ENCODE data around the gene NREP. TPM values are rescaled to one million over a fixed set of nuclear protein-coding genes. Genes with fewer than 3 reads are reported as not detected.

Gene NREP
- polyA plus RNA-seq, 3 donors = 16.6 to 23.6 (median 17.1) TPM

DNA sequence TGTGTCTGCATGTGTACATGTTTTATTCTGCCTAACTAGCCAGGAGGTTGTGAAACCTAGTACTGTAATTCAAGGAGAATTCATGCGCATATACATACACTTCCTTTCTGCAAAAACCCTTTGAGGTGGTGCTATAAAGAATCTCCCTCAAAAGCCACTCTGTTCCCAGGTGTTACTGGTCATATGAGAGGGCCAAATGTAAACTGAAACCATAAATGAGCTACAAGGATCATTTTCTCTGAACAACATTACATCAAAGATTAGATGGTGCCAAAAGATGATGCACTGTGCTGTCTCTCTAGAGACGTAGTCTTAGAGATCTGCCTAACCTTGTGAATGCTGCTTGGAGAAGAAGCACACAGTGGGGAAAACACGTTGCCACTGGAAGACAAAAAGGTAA, 15.7 kb downstream of the NREP start:
- no peak overlapping the region for H3K4me3 Mint-ChIP-seq
- DNase-seq = no peak
- H3K27me3 Mint-ChIP-seq (ENCODE audit: low read depth in 3 of 3) = no peaks in the 10 kb centered on the region
- Histone ChIP-seq H2AFZ (ENCODE audit: insufficient read depth, low read depth, low read length, poor library complexity, severe bottlenecking) (no peak overlapping the region), H3K4me2 (replicated peaks; ENCODE audit: extremely low read depth, low read length, poor library complexity, severe bottlenecking) (no peak overlapping the region), H3K4me3 (replicated peaks in 1 of 3; ENCODE audit: low read depth in 2 of 3, low read length in 3 of 3) (no peak overlapping the region), H3K27ac (ENCODE audit: low read depth in 1 of 2, low read length in 2 of 2) (no peak overlapping the region), H3K9ac (ENCODE audit: insufficient read depth, low read length, poor library complexity, severe bottlenecking) (no peak overlapping the region), H3K79me2 (ENCODE audit: insufficient read depth, low read length) (peaks cover 3% of the 10 kb centered on the region), H3K9me3 (replicated peaks in 1 of 2; ENCODE audit: control insufficient read depth in 1 of 2, insufficient read depth in 1 of 2, low read length in 2 of 2) (no peaks in the 10 kb centered on the region), H3K36me3 (replicated peaks in 1 of 2; ENCODE audit: control insufficient read depth in 1 of 2, insufficient read depth in 2 of 2, low read length in 2 of 2) (no peaks in the 10 kb centered on the region), H3K27me3 (ENCODE audit: control insufficient read depth in 2 of 2, insufficient read depth in 2 of 2, low read length in 2 of 2) (no peaks in the 10 kb centered on the region), H3K4me1 (ENCODE audit: control insufficient read depth in 1 of 2, insufficient read depth in 2 of 2, low read length in 2 of 2) (no peaks in the 10 kb centered on the region), H4K20me1 (ENCODE audit: insufficient read depth, low read length) (no peaks in the 10 kb centered on the region)
- peaks cover 4 to 5% of the 10 kb centered on the region in 2 donors for H3K36me3 Mint-ChIP-seq
- no peaks in the 10 kb centered on the region for H3K9me3 Mint-ChIP-seq
- WGBS (ENCODE audit: insufficient coverage) = 82% methylated on average over 2 of the region's 3 CpGs
- H3K4me1 Mint-ChIP-seq = peaks cover 12% of the 10 kb centered on the region
- TF ChIP-seq, protein P1, sequence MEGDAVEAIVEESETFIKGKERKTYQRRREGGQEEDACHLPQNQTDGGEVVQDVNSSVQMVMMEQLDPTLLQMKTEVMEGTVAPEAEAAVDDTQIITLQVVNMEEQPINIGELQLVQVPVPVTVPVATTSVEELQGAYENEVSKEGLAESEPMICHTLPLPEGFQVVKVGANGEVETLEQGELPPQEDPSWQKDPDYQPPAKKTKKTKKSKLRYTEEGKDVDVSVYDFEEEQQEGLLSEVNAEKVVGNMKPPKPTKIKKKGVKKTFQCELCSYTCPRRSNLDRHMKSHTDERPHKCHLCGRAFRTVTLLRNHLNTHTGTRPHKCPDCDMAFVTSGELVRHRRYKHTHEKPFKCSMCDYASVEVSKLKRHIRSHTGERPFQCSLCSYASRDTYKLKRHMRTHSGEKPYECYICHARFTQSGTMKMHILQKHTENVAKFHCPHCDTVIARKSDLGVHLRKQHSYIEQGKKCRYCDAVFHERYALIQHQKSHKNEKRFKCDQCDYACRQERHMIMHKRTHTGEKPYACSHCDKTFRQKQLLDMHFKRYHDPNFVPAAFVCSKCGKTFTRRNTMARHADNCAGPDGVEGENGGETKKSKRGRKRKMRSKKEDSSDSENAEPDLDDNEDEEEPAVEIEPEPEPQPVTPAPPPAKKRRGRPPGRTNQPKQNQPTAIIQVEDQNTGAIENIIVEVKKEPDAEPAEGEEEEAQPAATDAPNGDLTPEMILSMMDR (IDR thresholded peaks at IDR 0.05) = no peak
- no peak overlapping the region for H3K27ac Mint-ChIP-seq
- intact Hi-C loops (cut with micrococcal nuclease) = no loop called here

DNA sequence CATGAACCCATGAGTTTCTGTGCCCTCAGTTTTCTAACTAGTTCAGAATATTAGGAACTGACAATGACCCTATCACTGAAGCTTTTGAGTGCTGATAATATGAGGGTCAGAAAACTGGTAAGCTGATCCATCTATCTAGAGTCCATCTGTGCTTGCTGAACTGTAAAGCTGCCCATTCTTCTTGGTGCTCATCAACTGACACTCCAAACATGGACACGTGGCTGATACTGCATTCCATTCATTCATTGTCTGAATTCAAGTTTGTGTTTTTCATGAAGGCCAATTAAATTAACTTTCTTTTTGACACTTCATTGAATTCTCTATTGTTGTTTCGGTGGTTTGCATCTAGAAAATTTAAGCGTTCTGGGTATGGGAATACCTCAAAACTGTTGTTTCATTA, 17.6 kb downstream of the NREP start:
- 100% methylated on average over 1 of the region's 3 CpGs for WGBS (ENCODE audit: insufficient coverage)

More for the DNA sequence above, 17.6 kb downstream of the NREP start:
- H3K4me3 Mint-ChIP-seq = no peak overlapping the region
- Histone ChIP-seq H3K4me3 (replicated peaks in 1 of 3; ENCODE audit: low read depth in 2 of 3, low read length in 3 of 3) (no peak overlapping the region), H3K79me2 (ENCODE audit: insufficient read depth, low read length) (peaks cover 3% of the 10 kb centered on the region), H4K20me1 (ENCODE audit: insufficient read depth, low read length) (no peaks in the 10 kb centered on the region), H3K4me2 (replicated peaks; ENCODE audit: extremely low read depth, low read length, poor library complexity, severe bottlenecking) (no peak overlapping the region), H3K27ac (ENCODE audit: low read depth in 1 of 2, low read length in 2 of 2) (no peak overlapping the region), H3K36me3 (replicated peaks in 1 of 2; ENCODE audit: control insufficient read depth in 1 of 2, insufficient read depth in 2 of 2, low read length in 2 of 2) (peaks cover 0 to 16% of the 10 kb centered on the region in 2 donors), H3K9me3 (replicated peaks in 1 of 2; ENCODE audit: control insufficient read depth in 1 of 2, insufficient read depth in 1 of 2, low read length in 2 of 2) (no peaks in the 10 kb centered on the region), H3K27me3 (ENCODE audit: control insufficient read depth in 2 of 2, insufficient read depth in 2 of 2, low read length in 2 of 2) (no peaks in the 10 kb centered on the region), H3K4me1 (ENCODE audit: control insufficient read depth in 1 of 2, insufficient read depth in 2 of 2, low read length in 2 of 2) (no peaks in the 10 kb centered on the region), H2AFZ (ENCODE audit: insufficient read depth, low read depth, low read length, poor library complexity, severe bottlenecking) (no peak overlapping the region), H3K9ac (ENCODE audit: insufficient read depth, low read length, poor library complexity, severe bottlenecking) (no peak overlapping the region)
- H3K27ac Mint-ChIP-seq = no peak overlapping the region
- intact Hi-C loops (cut with micrococcal nuclease) = no loop called here
- no peaks in the 10 kb centered on the region for H3K27me3 Mint-ChIP-seq (ENCODE audit: low read depth in 3 of 3)
- peaks cover 10% of the 10 kb centered on the region for H3K4me1 Mint-ChIP-seq
- no peak for DNase-seq
- TF ChIP-seq, protein P1 (IDR thresholded peaks at IDR 0.05) = no peak
- H3K9me3 Mint-ChIP-seq = no peaks in the 10 kb centered on the region
- H3K36me3 Mint-ChIP-seq = peaks cover 10 to 11% of the 10 kb centered on the region in 2 donors

All from CD14-positive monocyte (primary cell).